ENCODE results near the gene DMXL2.

DNA sequence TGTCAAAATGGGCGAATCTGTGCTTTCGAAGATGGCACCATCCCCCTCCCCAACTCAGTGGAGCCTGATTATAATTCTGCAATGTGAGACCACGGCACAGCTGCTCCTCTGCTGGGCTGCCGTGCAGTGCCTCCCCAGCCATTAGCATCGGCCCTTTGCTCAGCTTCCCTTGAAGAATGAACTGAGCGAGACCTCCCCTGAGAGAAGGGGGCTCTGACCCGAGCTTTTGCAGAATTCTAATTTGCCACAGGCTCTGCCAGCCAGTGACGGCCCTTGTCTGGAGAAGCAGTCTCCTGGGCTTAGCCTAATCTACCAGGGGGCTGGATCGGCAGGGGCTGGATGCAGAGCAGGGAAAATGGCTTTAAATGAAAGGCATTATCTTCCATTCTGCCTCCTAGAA is 223.9 kb downstream of the DMXL2 start:
- TF ChIP-seq GATA3 (IDR thresholded peaks at IDR 0.05; ENCODE audit: low read depth, low read length) = no peak
- TF ChIP-seq GATA2 (IDR thresholded peaks at IDR 0.05; ENCODE audit: low read depth, low read length) = no peak
